Prostate gland (tissue), 2 donors: ENCODE results near the gene FALEC. TPM values are rescaled to one million over a fixed set of nuclear protein-coding genes. Genes with fewer than 3 reads are reported as not detected.
A peak's percentile ranks its signal among the peaks of the same experiment; 100 is the strongest.

Experiments
- DNase-seq: peaks from one replicate; pipeline ENCODE4 v3.0.0-alpha.2; 2019; ENCODE audit warnings: low spot score
- H3K27ac ChIP-seq, 2 donors: fragments of 200-600 bp; sonication (generic); 2 replicates each; pipeline ENCODE4 v1.5.1; 2017 to 2019
- H3K27me3 ChIP-seq: fragments of 200-600 bp; sonication (generic); replicated peaks from 2 replicates; pipeline ENCODE4 v1.5.1; 2019; ENCODE audit not compliant: insufficient read depth
- H3K36me3 ChIP-seq, 2 donors: fragments of 200-600 bp; sonication (generic); 1 replicate in 1 of 2; 2 replicates in 1 of 2; pipeline versions ENCODE4 v1.5.1 to v1.8.1; 2017 to 2019
- H3K4me1 ChIP-seq: fragments of 200-600 bp; sonication (generic); replicated peaks from 2 replicates; pipeline ENCODE4 v1.5.1; 2019
- H3K4me3 ChIP-seq, 2 donors: fragments of 200-600 bp; sonication (generic); 2 replicates each; pipeline ENCODE4 v1.5.1; 2017 to 2019
- H3K9me3 ChIP-seq: fragments of 200-600 bp; sonication (generic); 2 replicates; pipeline ENCODE4 v1.5.1; 2017
- POLR2A ChIP-seq: fragments of 450-650 bp; IDR thresholded peaks from one replicate; pipeline ENCODE4 v1.6.1; 2016; ENCODE audit warnings: antibody characterized with exemption, mild to moderate bottlenecking
- POLR2AphosphoS5 ChIP-seq: sonication (generic); formaldehyde crosslinking; IDR thresholded peaks from one replicate; pipeline ENCODE4 v1.6.1; 2017; ENCODE audit warnings: antibody characterized with exemption
- WGBS: methylation state at CpG from one replicate; pipeline ENCODE4 v1.1.5; 2018; 5-methylcytosine and 5-hydroxymethylcytosine counted together
- intact Hi-C: fragments of 100-400 bp; cut with DNase I; formaldehyde crosslinking; loops from one replicate; pipeline ENCODE4 v1.14.2; 2022
- total RNA-seq, 2 donors: library from RNA; depleted of rRNA; stranded (reverse); fragments of >200 nt; gene quantifications; one replicate each; pipeline ENCODE4 v1.1.0, GENCODE V29; 2016
- TF ChIP-seq, protein P1 (sequence below), 4 experiments: fragments of 200-600 bp in 2 of 4; fragments of 450-650 bp in 2 of 4; sonication (generic) in 2 of 4; IDR thresholded peaks; 1 replicate in 3 of 4; 2 replicates in 1 of 4; pipeline ENCODE4 v1.5.1; 2016 to 2019; ENCODE audit warnings: antibody characterized with exemption in 4 of 4, mild to moderate bottlenecking in 2 of 4, moderate library complexity in 2 of 4

The FALEC gene
- not detected for total RNA-seq

DNA sequence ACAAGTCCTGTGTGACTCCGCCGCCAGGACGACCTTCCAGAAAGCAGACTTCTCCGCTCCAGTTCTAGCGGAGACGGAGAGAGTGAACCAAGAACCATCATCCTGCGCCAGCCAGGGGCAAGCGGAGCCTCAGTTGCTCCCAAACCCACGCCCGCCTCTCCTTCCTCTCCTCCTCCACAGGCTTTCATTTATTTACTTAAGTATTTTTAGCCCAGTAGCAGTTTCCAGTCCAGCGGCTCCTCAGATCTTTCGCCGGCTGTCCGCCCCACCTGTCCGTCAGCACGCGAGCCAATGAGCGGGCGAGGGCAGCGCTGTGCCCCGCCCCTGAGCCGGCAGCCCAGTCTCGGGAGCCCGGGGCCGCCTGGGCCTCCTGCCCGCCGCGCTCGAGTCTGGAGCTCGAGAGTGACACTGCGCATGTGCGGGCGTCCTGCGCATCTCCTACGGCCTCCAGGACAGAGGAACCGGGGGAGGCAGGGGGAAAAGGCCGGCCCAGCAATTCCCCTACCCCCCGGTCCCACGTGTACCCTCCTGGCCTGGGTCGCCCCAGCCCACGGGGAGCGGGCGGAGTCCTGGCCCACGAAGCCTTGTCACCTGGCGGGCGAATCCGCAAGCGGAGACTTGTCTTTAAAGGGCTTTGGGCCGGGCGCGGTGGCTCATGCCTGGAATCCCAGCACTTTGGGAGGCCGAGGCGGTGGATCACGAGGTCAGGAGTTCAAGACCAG, at the start of gene FALEC:
FALEC (plus strand) TSS at position 425 of the 722 bp plus-strand sequence.
- peak; percentile 95 for DNase-seq
- Histone ChIP-seq H3K9me3 (no peaks in the 10 kb centered on the region), H3K4me3 (peak within 1 kb of the TSS; percentile 43 to 56), H3K27me3 (no peaks in the 10 kb centered on the region), H3K36me3 (no peaks in the 10 kb centered on the region), H3K27ac (peak within 1 kb of the TSS; percentile 81 to 88), H3K4me1 (no peaks in the 10 kb centered on the region)
- TF ChIP-seq POLR2A (peak; percentile 48), POLR2AphosphoS5 (peak; percentile 92)
- TF ChIP-seq, protein P1, sequence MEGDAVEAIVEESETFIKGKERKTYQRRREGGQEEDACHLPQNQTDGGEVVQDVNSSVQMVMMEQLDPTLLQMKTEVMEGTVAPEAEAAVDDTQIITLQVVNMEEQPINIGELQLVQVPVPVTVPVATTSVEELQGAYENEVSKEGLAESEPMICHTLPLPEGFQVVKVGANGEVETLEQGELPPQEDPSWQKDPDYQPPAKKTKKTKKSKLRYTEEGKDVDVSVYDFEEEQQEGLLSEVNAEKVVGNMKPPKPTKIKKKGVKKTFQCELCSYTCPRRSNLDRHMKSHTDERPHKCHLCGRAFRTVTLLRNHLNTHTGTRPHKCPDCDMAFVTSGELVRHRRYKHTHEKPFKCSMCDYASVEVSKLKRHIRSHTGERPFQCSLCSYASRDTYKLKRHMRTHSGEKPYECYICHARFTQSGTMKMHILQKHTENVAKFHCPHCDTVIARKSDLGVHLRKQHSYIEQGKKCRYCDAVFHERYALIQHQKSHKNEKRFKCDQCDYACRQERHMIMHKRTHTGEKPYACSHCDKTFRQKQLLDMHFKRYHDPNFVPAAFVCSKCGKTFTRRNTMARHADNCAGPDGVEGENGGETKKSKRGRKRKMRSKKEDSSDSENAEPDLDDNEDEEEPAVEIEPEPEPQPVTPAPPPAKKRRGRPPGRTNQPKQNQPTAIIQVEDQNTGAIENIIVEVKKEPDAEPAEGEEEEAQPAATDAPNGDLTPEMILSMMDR (IDR thresholded peaks at IDR 0.05) = peak in 2 of 4 experiments; percentile 3 to 31
- WGBS = under 1% methylated on average over 54 of the region's 54 CpGs
- intact Hi-C loops = no loop called here

- Histone ChIP-seq H3K27ac (no peak overlapping the region), H3K9me3 (no peaks in the 10 kb centered on the region), H3K4me1 (no peaks in the 10 kb centered on the region), H3K36me3 (peaks cover 10 to 15% of the 10 kb centered on the region in 2 donors), H3K4me3 (no peak overlapping the region), H3K27me3 (no peaks in the 10 kb centered on the region)
- no peak for DNase-seq
- intact Hi-C loops = loop anchor here (5.0 to 10.0 kb wide), 3 partner anchors 85 to 508 kb away; partner anchors contain the start of gene CERS2
- TF ChIP-seq POLR2AphosphoS5 (no peak), POLR2A (no peak)
- TF ChIP-seq, protein P1 (IDR thresholded peaks at IDR 0.05) = no peak
These were observed 48.6 kb upstream of the FALEC start for GRCh38 chr1:150466964-150467363.

DNA sequence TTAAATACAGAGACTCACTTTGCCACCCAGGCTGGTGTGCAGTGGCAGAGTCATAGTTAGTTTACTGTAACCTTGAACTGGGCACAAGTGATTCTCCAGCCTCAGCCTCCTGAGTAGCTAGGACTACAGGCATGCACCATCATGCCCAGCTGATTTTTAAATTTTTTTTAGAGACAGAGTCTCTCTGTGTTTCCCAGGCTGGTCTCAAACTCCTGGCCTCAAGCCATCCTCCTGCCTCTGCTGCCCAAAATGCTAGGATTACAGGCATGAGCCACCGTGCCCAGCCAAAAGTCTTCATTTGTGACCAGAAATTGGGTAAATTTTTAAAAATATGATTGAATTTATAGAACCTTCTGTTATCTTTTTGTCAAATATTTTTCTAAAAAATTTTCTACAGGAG, 46.3 kb upstream of the FALEC start:
- Histone ChIP-seq H3K9me3 (no peaks in the 10 kb centered on the region), H3K27me3 (no peaks in the 10 kb centered on the region), H3K4me1 (no peaks in the 10 kb centered on the region), H3K36me3 (peaks cover 10 to 19% of the 10 kb centered on the region in 2 donors), H3K27ac (no peak overlapping the region), H3K4me3 (no peak overlapping the region)
- TF ChIP-seq POLR2A = no peak
- TF ChIP-seq, protein P1 (IDR thresholded peaks at IDR 0.05) = no peak
- no peak for TF ChIP-seq POLR2AphosphoS5
- intact Hi-C loops = loop anchor here (5.0 to 10.0 kb wide), 3 partner anchors 83 to 506 kb away; partner anchors contain the start of gene CERS2
- 42% methylated on average over 1 of the region's 1 CpG for WGBS
- DNase-seq = no peak

DNA sequence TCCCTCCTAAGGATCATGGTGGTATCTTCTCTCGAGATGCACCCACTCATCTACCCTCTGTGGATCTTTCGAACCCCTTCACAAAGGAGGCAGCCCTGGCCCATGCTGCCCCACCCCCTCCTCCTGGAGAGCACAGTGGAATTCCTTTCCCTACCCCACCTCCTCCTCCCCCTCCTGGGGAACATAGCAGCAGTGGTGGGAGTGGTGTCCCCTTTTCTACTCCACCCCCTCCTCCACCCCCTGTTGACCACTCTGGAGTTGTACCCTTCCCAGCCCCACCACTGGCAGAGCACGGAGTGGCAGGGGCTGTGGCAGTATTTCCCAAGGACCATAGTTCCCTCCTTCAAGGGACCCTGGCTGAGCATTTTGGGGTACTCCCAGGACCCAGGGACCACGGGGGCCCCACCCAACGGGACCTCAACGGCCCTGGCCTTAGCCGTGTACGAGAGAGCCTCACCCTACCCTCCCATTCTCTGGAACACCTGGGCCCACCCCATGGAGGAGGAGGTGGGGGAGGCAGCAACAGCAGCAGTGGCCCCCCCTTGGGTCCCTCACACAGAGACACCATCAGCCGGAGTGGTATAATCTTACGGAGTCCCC, 42.9 kb upstream of the FALEC start:
- Histone ChIP-seq H3K9me3 (no peaks in the 10 kb centered on the region), H3K27ac (no peak overlapping the region), H3K27me3 (no peaks in the 10 kb centered on the region), H3K36me3 (peaks cover 10 to 19% of the 10 kb centered on the region in 2 donors), H3K4me1 (no peaks in the 10 kb centered on the region), H3K4me3 (no peak overlapping the region)
- DNase-seq = no peak
- TF ChIP-seq POLR2AphosphoS5 (no peak), POLR2A (no peak)
- TF ChIP-seq, protein P1 (IDR thresholded peaks at IDR 0.05) = no peak
- intact Hi-C loops = loop anchor here (5.0 to 10.0 kb wide), 2 partner anchors 60 to 152 kb away; partner anchors contain the start of gene ENSA
- WGBS = 87% methylated on average over 10 of the region's 10 CpGs
